IPS-18a (cell line): Measurements from ENCODE around the gene CCNL2.
"Not testable (repeated sequence)": the region's sequence is repeated elsewhere in the genome, so short reads cannot be mapped to it uniquely, and the experiment has no call there.

Experiments
- H3K27ac ChIP-seq: one replicate; pipeline ENCODE4 v1.5.1; 2013; ENCODE audit warnings: low read length
- H3K27me3 ChIP-seq: one replicate; pipeline ENCODE4 v1.6.1; 2013; ENCODE audit warnings: mild to moderate bottlenecking, low read length; ENCODE audit not compliant: control insufficient read depth, insufficient read depth
- H3K36me3 ChIP-seq: one replicate; pipeline ENCODE4 v1.6.1; 2013; ENCODE audit warnings: low read depth, low read length; ENCODE audit not compliant: control insufficient read depth
- H3K4me1 ChIP-seq: one replicate; pipeline ENCODE4 v1.6.1; 2013; ENCODE audit warnings: low read depth, low read length; ENCODE audit not compliant: control insufficient read depth
- H3K4me3 ChIP-seq: one replicate; pipeline ENCODE4 v1.5.1; 2013; ENCODE audit warnings: low read length
- H3K9ac ChIP-seq: one replicate; pipeline ENCODE4 v1.6.1; 2013; ENCODE audit warnings: mild to moderate bottlenecking, low read length, moderate library complexity
- H3K9me3 ChIP-seq: one replicate; pipeline ENCODE4 v1.6.1; 2013; ENCODE audit warnings: low read depth, low read length; ENCODE audit not compliant: control insufficient read depth

Gene CCNL2

GRCh38 chr1:1430114-1430982, 31.2 kb upstream of the CCNL2 start:
- Histone ChIP-seq H3K9ac (no peak overlapping the region), H3K4me1 (peaks cover 53% of the 10 kb centered on the region), H3K4me3 (no peak overlapping the region), H3K36me3 (no peaks in the 10 kb centered on the region), H3K27ac (no peak overlapping the region), H3K9me3 (no peaks in the 10 kb centered on the region), H3K27me3 (no peaks in the 10 kb centered on the region)

- Histone ChIP-seq H3K27ac (no peak overlapping the region), H3K36me3 (no peaks in the 10 kb centered on the region), H3K27me3 (no peaks in the 10 kb centered on the region), H3K4me1 (peaks cover 51% of the 10 kb centered on the region), H3K9me3 (no peaks in the 10 kb centered on the region), H3K4me3 (no peak overlapping the region), H3K9ac (no peak overlapping the region)
Measured at GRCh38 chr1:1429671-1430073, 30.5 kb upstream of the CCNL2 start.

GRCh38 chr1:1428967-1429366, 29.8 kb upstream of the CCNL2 start:
- H3K36me3 ChIP-seq, H3K9ac ChIP-seq, H3K27ac ChIP-seq, H3K9me3 ChIP-seq, H3K27me3 ChIP-seq, H3K4me3 ChIP-seq: not testable (repeated sequence)
- H3K4me1 ChIP-seq: peaks cover 46% of the 10 kb centered on the region

GRCh38 chr1:1428174-1428573, 29.0 kb upstream of the CCNL2 start:
- Histone ChIP-seq H3K27ac (no peak overlapping the region), H3K9ac (no peak overlapping the region), H3K4me3 (no peak overlapping the region), H3K36me3 (no peaks in the 10 kb centered on the region), H3K9me3 (no peaks in the 10 kb centered on the region), H3K4me1 (peaks cover 38% of the 10 kb centered on the region), H3K27me3 (no peaks in the 10 kb centered on the region)

- peak overlapping the region; percentile 33 for H3K4me3 ChIP-seq
- no peak overlapping the region for H3K9ac ChIP-seq
Measured at GRCh38 chr1:1427820-1428148, 28.6 kb upstream of the CCNL2 start.

GRCh38 chr1:1427106-1427819, 28.1 kb upstream of the CCNL2 start:
- H3K9me3 ChIP-seq: no peaks in the 10 kb centered on the region
- H3K27ac ChIP-seq: no peak overlapping the region
- H3K4me3 ChIP-seq: peak overlapping the region; percentile 33
- no peaks in the 10 kb centered on the region for H3K36me3 ChIP-seq
- H3K4me1 ChIP-seq: peaks cover 34% of the 10 kb centered on the region
- no peak overlapping the region for H3K9ac ChIP-seq
- no peaks in the 10 kb centered on the region for H3K27me3 ChIP-seq

More at GRCh38 chr1:1427820-1428148, 28.6 kb upstream of the CCNL2 start:
- Histone ChIP-seq H3K9me3 (no peaks in the 10 kb centered on the region), H3K27me3 (no peaks in the 10 kb centered on the region), H3K27ac (no peak overlapping the region), H3K4me1 (peaks cover 34% of the 10 kb centered on the region), H3K36me3 (no peaks in the 10 kb centered on the region)

- no peak overlapping the region for H3K9ac ChIP-seq
- H3K36me3 ChIP-seq: no peaks in the 10 kb centered on the region
- no peaks in the 10 kb centered on the region for H3K27me3 ChIP-seq
- no peaks in the 10 kb centered on the region for H3K9me3 ChIP-seq
- H3K4me3 ChIP-seq: peak overlapping the region; percentile 35
- H3K27ac ChIP-seq: no peak overlapping the region
- peaks cover 27% of the 10 kb centered on the region for H3K4me1 ChIP-seq
Measured at GRCh38 chr1:1426496-1427105, 27.5 kb upstream of the CCNL2 start.

GRCh38 chr1:1425753-1426495, 26.8 kb upstream of the CCNL2 start:
- H3K9me3 ChIP-seq: no peaks in the 10 kb centered on the region
- peak overlapping the region; percentile 35 for H3K4me3 ChIP-seq
- H3K36me3 ChIP-seq: no peaks in the 10 kb centered on the region
- H3K27me3 ChIP-seq: no peaks in the 10 kb centered on the region
- no peak overlapping the region for H3K27ac ChIP-seq
- H3K9ac ChIP-seq: no peak overlapping the region
- peaks cover 30% of the 10 kb centered on the region for H3K4me1 ChIP-seq

- Histone ChIP-seq H3K4me1 (peaks cover 30% of the 10 kb centered on the region), H3K9me3 (no peaks in the 10 kb centered on the region), H3K27me3 (no peaks in the 10 kb centered on the region), H3K9ac (no peak overlapping the region), H3K36me3 (no peaks in the 10 kb centered on the region), H3K4me3 (no peak overlapping the region), H3K27ac (no peak overlapping the region)
Measured at GRCh38 chr1:1425426-1425752, 26.3 kb upstream of the CCNL2 start.

GRCh38 chr1:1424707-1425106, 25.6 kb upstream of the CCNL2 start:
- no peak overlapping the region for H3K27ac ChIP-seq
- H3K9me3 ChIP-seq: no peaks in the 10 kb centered on the region
- no peaks in the 10 kb centered on the region for H3K27me3 ChIP-seq
- H3K4me3 ChIP-seq: no peak overlapping the region
- peaks cover 26% of the 10 kb centered on the region for H3K4me1 ChIP-seq
- no peaks in the 10 kb centered on the region for H3K36me3 ChIP-seq
- H3K9ac ChIP-seq: no peak overlapping the region

GRCh38 chr1:1423245-1423597, 24.1 kb upstream of the CCNL2 start:
- Histone ChIP-seq H3K4me3 (no peak overlapping the region), H3K27me3 (no peaks in the 10 kb centered on the region), H3K4me1 (peaks cover 26% of the 10 kb centered on the region), H3K9ac (no peak overlapping the region), H3K27ac (no peak overlapping the region), H3K36me3 (no peaks in the 10 kb centered on the region), H3K9me3 (no peaks in the 10 kb centered on the region)
